ENCODE measurements around the gene TACC3.
A peak's percentile ranks its signal among the peaks of the same experiment; 100 is the strongest.
"Not testable (repeated sequence)": the region's sequence is repeated elsewhere in the genome, so short reads cannot be mapped to it uniquely, and the experiment has no call there.

The TACC3 gene

DNA sequence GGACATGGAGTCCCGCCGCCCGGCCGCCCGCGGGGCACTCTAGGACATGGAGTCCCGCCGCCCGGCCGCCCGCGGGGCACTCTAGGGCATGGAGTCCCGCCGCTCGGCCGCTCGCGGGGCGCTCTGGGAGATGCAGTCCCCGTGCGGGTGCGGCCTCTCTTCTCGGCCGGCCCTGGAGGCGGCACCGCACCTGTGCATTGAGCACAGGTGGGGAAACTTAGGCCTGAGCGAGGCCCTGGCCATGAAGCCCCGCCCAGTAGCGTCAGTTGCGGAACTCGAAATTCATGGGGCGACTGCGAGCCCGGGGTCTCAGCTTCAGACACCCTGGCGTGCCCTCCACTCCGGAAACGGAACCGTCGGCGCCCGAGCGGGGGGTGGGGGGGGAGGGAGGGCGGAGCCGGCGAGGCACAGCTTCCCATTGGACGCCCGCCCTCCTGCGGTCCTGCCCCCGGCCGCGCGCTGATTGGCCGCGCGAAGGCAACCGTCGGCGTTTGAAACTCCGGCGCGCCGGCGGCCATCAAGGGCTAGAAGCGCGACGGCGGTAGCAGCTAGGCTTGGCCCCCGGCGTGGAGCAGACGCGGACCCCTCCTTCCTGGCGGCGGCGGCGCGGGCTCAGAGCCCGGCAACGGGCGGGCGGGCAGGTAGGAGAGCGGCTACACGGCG is at the start of gene TACC3, which contains the start of gene TMEM129:
Gene TACC3 (plus strand): TSS at position 519 of the 663 bp plus-strand sequence. CDS start 1,901 bp downstream, outside the sequence.
Gene TMEM129 (minus strand): TSS at position 321 of the 663 bp plus-strand sequence. CDS start 486 bp downstream, outside the sequence.
- peak; percentile 98 for DNase-seq

GRCh38 chr4:1673671-1674070 is 47.6 kb upstream of the TACC3 start:
- no peak for DNase-seq

DNA sequence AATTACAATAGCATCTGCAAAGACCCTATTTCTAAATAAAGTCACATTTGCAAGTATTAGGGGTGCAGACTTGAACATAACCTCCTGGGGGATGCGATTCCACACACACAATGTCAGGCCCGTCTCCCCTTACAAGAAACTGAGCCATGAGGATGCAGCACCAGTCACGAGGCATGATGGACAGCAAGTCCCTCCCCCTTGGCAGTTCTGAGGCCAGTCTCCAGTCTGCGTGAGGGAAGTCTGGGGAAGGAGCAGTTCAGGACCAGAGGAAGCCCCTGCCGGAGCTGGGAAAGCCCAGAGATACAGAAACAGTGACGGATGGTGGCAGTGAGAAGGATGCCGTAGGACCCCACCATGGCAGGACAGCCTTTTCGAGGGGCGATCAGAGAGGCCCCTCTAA is 46.6 kb upstream of the TACC3 start:
- DNase-seq = no peak

DNA sequence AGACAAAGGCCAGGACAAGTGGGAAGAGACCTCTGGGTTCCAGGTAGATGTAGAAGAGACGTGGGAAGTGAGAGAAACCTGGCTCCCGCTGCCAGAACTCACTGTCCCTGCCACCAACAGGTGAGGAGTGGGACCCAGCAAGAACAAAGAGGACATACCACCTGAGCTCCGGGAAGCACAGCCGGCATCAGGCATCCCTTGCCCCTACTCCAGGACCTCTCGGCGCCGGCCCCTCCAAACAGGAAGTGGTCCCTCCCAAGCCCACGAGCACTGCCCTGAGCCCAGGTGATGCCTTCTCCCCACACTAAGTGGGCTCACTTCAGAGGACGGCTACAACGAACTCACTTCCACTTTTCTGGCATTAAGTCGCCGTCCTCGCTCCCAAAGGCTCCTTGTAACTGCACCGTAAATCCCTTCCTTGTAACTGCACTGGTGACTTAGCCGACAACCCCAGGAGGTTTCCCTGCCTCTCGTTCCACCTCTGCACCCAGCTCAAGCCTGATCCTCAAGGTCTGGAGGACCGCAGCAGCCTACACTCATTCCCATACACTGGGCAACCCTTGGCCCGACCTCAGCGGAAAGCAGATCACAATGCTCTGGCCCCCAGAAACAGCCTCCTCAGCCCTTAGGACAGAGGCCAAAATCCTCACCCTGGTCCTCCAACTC is 46.1 kb upstream of the TACC3 start:
- no peak for DNase-seq

GRCh38 chr4:1675802-1676137 is 45.6 kb upstream of the TACC3 start:
- DNase-seq = no peak

GRCh38 chr4:1676605-1677525 is 44.5 kb upstream of the TACC3 start:
- no peak for DNase-seq

DNA sequence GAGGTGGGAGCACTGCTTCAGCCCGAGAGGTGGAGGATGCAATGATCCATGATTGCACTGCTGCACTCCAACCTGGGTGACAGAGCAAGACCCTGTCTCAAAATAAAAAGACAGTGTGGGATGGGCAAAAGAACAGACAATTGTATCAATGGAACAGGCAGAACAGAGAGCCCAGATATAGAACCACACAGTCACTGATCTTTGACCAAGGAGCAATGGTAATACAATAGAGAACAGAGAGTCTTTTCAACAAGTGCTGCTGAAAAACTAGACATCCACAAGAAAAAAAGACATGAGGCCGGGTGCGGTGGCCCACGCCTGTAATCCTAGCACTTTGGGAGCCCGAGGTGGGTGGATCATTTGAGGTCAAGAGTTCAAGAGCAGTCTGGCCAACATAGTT is 43.1 kb upstream of the TACC3 start:
- DNase-seq = no peak

GRCh38 chr4:1682860-1683259 is 38.5 kb upstream of the TACC3 start:
- no peak for DNase-seq

DNA sequence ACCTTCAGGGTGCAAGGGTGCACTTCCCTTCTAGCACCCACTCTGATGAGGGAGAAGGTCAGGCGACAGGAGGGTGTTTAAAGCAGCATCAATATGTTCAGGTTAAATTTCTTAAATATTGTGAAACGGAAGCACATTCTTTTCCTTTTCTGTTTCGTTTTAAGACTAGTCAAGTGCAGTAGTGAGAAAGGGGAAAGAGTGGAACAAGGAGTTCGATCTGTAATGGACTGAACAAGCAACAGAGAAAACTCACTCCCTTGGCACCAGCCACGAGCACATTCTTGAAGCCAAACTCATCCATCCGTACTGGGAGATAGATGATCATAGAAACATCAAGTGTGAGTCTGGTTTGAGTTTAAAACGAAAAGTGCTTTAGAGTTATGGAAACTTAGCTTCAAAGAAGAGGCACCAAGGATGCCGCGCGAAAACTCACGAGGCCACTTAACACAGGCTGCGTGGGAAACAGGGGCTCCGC is 38.0 kb upstream of the TACC3 start:
- no peak for DNase-seq

- DNase-seq = peak; percentile 85 to 89
These were observed 37.4 kb upstream of the TACC3 start, which contains the start of gene FAM53A for GRCh38 chr4:1683736-1684505. FAM53A (minus strand) TSS chr4:1684313; CDS start chr4:1668741, 15,572 bp downstream.

- DNase-seq = no peak
These were observed 36.7 kb upstream of the TACC3 start for GRCh38 chr4:1684506-1685234.

- no peak for DNase-seq
These were observed 35.8 kb upstream of the TACC3 start for GRCh38 chr4:1685235-1686150.

GRCh38 chr4:1686440-1687036 is 34.8 kb upstream of the TACC3 start:
- no peak for DNase-seq

DNA sequence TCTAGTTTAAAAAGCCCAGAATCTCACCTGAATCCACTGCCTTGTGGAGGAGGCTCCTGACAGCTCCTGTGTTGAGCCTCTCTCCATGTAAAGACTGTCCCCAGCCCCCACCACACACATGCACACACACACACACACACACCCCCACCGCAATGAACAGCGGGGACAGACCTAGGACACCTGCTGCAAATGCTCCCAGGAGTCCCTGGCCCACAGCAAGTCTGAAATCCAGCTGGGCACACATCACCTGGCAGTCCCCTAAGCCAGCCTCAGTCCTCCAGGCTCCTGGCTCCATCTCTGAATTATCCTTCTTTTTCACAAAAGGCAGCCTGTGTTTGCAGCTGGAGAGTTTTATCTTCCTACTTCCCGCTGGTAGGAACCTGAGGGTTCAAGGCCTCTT is 30.6 kb upstream of the TACC3 start:
- no peak for DNase-seq

- no peak for DNase-seq
These were observed 29.5 kb upstream of the TACC3 start for GRCh38 chr4:1691737-1692373.

DNA sequence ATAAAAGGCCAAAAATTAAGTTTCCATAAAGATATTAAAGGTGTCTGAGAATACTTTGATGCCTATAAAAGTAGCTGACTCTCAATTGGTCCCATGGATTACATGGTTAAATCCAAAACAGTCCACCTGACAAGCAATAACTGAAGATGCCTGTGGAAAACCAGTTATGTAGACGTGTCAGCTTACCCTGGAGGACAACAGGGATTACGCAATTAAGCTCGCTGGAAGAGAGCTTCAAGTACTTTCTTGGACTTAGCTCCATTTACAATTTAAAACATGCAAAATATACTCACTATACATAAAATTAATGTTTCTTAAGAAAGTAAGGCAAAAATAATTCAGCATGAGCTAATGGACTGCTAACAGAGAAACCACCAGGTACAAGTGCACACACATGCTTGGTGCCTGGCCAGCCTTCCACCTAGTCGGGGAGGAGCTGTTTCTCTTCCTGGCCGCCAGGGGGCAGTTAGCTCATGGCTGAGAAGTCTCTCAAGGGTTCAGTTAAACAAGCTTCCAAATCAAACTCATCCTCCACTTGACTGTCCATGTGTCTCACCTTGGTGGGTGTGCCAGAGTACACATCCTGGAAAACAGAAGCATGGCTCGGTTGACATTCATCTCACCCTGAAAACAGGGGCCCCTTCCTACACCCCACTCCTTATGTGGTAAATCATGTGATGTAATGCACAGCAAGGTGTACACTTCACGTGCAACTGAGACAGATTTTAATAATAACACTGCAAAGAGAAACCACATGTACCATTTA is 28.0 kb upstream of the TACC3 start:
- DNase-seq = peak; percentile 76 to 79

- DNase-seq = no peak
These were observed 25.4 kb upstream of the TACC3 start for GRCh38 chr4:1695913-1696312.

DNA sequence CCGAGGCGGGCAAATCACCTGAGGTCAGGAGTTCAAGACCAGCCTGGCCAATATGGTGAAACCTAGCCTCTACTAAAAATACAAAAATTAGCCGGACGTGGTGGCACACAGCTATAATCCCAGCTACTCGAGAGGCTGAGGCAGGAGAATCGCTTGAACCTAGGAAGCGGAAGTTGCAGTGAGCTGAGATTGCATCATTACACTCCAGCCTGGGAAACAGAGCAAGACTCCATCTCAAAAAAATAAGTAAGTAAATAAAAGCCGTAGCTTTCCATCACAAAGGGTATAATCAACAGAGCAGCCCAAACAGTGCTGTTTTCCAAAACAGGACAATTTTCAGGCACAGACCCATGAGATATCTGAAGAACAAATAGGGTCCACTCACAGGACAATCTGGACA is 19.6 kb upstream of the TACC3 start:
- not testable (repeated sequence) for DNase-seq

DNA sequence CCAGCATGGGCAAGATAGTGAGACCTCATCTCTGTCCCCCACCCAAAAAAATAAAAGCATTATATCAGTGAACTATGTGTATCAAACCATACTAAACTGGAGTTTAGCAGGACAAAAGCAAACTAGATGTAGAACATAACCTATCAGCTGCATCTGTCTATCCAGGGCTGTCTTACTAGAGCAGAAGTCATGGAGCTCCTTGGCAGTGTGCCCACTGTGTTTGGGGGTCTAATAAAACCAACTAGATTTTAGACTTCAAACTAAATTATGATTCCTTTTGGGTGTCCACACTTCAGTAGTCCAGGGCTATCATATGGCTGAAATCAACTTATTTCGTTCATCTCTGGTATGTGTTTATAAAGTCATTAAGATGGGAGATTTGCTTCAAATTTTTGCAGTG is 17.5 kb upstream of the TACC3 start:
- DNase-seq = no peak
